Progenitor cell of endocrine pancreas (in vitro differentiated cells): ENCODE results near the gene PTPN21. TPM values are rescaled to one million over a fixed set of nuclear protein-coding genes. Genes with fewer than 3 reads are reported as not detected.

Source experiments
- DNase-seq: peaks from one replicate; pipeline ENCODE4 v3.0.0; 2021; ENCODE audit warnings: low spot score; ENCODE audit not compliant: unreplicated experiment
- H3K27ac Mint-ChIP-seq: 2 replicates; pipeline ENCODE4 v1.8.0; 2021; ENCODE audit warnings: mild to moderate bottlenecking, moderate library complexity, mixed read lengths
- H3K27me3 Mint-ChIP-seq: 2 replicates; pipeline ENCODE4 v1.8.0; 2021; ENCODE audit warnings: mixed read lengths
- H3K36me3 Mint-ChIP-seq: 2 replicates; pipeline ENCODE4 v1.8.0; 2022; ENCODE audit warnings: mixed read lengths; ENCODE audit not compliant: insufficient read depth
- H3K4me1 Mint-ChIP-seq: 2 replicates; pipeline ENCODE4 v1.8.0; 2021; ENCODE audit warnings: low read depth, mixed read lengths
- H3K4me3 Mint-ChIP-seq: 2 replicates; pipeline ENCODE4 v1.8.0; 2021; ENCODE audit warnings: low read depth, mild to moderate bottlenecking, moderate library complexity, mixed read lengths
- H3K9me3 Mint-ChIP-seq: 2 replicates; pipeline ENCODE4 v1.8.0; 2021; ENCODE audit warnings: low read depth, mixed read lengths
- total RNA-seq: library from RNA; stranded (reverse); gene quantifications from 2 replicates; pipeline ENCODE4 v1.2.1, GENCODE V29; 2021
- TF ChIP-seq, protein P1 (sequence below): fragments of 200-600 bp; sonication (generic); IDR thresholded peaks from one replicate; pipeline ENCODE4 v1.5.0; 2021; ENCODE audit warnings: antibody characterized with exemption, mild to moderate bottlenecking; ENCODE audit not compliant: unreplicated experiment

PTPN21 gene
- total RNA-seq, 1 donor from 2014 or later: 40.0 TPM

DNA sequence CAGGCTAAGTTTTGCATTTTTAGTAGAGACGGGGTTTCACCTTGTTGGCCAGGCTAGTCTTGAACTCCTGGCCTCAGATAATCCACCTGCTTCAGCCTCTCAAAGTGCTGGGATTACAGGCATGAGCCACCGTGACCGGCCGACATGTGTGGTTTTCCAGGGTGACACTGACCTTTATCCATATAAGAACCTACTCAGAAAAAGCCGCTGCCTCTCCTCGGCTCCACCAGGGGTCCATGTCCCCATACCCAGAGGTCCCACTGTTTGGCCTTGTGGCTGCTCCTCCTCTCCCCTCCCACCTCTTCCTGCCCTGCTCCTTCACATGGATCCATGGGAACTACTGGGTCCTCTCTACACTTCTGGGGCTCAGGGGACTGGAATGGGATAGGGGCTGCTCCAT is 64.6 kb downstream of the PTPN21 start:
- Mint-ChIP-seq H3K27me3 (no peaks in the 10 kb centered on the region), H3K36me3 (peaks cover 13% of the 10 kb centered on the region), H3K9me3 (no peaks in the 10 kb centered on the region), H3K4me3 (no peak overlapping the region), H3K27ac (no peak overlapping the region), H3K4me1 (no peaks in the 10 kb centered on the region)
- TF ChIP-seq, protein P1, sequence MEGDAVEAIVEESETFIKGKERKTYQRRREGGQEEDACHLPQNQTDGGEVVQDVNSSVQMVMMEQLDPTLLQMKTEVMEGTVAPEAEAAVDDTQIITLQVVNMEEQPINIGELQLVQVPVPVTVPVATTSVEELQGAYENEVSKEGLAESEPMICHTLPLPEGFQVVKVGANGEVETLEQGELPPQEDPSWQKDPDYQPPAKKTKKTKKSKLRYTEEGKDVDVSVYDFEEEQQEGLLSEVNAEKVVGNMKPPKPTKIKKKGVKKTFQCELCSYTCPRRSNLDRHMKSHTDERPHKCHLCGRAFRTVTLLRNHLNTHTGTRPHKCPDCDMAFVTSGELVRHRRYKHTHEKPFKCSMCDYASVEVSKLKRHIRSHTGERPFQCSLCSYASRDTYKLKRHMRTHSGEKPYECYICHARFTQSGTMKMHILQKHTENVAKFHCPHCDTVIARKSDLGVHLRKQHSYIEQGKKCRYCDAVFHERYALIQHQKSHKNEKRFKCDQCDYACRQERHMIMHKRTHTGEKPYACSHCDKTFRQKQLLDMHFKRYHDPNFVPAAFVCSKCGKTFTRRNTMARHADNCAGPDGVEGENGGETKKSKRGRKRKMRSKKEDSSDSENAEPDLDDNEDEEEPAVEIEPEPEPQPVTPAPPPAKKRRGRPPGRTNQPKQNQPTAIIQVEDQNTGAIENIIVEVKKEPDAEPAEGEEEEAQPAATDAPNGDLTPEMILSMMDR: no peak
- DNase-seq: no peak

DNA sequence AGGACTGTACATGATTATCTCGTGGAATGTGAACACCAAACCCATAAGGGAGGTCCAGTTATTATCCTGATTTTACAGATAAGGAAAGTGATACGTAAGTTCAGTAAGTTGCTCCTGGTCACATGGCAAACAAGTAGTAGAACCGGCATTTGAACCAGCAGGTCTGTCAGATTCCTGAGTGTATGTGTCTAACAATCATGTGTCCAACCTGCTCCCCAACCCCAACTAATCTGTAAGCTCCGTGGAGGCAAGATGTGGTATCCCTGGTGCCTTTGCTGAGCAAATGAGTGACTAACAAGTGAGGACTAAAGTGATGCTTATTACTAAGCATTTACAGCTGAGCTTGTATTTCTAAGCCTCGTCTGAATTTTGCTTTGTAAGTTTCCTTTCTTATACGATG is 65.9 kb downstream of the PTPN21 start:
- H3K9me3 Mint-ChIP-seq: no peaks in the 10 kb centered on the region
- no peak overlapping the region for H3K27ac Mint-ChIP-seq
- H3K36me3 Mint-ChIP-seq: peaks cover 14% of the 10 kb centered on the region

DNA sequence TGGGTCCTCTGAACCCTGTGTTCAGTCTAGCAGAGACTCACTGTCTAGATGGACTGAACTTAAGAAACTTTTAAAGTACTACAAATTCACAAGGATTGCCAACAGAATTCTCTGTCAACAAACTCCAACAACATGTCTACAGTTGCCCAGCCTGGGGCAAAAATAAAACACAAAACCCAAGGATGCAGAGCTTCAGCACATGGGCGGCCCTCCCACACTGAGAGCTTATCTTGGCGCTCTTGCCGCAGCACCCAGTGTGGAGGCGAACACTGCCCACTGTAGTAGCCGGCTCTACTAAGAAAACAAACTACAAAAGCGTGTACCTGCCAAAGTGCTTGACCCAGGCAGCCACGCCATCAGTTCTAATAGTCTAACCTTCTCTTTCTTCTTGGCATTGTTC is 66.7 kb downstream of the PTPN21 start:
- Mint-ChIP-seq H3K4me1 (no peaks in the 10 kb centered on the region), H3K9me3 (no peaks in the 10 kb centered on the region), H3K4me3 (no peak overlapping the region), H3K27me3 (no peaks in the 10 kb centered on the region), H3K36me3 (peaks cover 14% of the 10 kb centered on the region), H3K27ac (no peak overlapping the region)
- DNase-seq: no peak
- TF ChIP-seq, protein P1: no peak

More for the DNA sequence above, 65.9 kb downstream of the PTPN21 start:
- Mint-ChIP-seq H3K4me3 (no peak overlapping the region), H3K27me3 (no peaks in the 10 kb centered on the region), H3K4me1 (no peaks in the 10 kb centered on the region)
- DNase-seq: no peak
- TF ChIP-seq, protein P1: no peak

DNA sequence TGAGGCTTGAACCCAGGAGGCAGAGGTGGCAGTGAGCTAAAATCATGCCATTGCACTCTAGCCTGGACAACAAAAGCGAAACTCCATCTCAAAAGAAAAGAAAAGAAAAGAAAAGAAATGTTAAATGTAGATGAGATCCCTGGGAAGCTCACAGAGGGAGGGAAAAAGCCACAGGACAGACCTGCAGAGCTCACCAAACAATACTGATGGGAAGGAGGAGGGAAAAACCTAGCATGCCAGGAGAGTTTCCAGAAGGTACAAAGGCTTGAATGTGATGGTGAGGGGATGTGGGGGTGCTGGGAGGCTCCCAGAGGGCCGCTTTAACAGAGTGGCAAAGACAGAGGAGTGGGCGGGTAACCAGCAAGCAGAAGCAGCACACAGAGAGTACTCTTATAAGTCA is 72.3 kb downstream of the PTPN21 start:
- DNase-seq: no peak
- Mint-ChIP-seq H3K27ac (no peak overlapping the region), H3K36me3 (peaks cover 38% of the 10 kb centered on the region), H3K4me3 (no peak overlapping the region), H3K27me3 (no peaks in the 10 kb centered on the region), H3K4me1 (no peaks in the 10 kb centered on the region), H3K9me3 (no peaks in the 10 kb centered on the region)
- TF ChIP-seq, protein P1: no peak

DNA sequence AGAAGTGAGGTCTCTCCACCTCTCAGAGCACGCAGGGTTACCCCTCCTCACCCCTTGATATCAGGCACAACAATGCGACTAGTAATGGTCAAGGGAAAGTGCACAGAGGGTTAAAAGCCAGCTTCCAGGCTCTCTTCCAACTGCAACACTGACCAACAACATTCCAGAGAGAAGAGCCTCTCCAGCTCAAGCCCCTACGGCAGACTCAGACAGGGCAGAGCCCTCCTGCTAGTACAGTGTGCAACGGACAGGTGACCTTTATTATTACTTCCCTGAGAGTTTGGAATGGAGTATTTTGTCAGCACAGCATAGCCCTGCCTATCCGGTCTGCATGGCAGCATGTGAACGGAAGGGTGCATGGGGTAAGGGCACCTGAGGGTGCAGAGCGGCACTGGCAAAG is 73.0 kb downstream of the PTPN21 start:
- DNase-seq: no peak
- Mint-ChIP-seq H3K36me3 (peaks cover 41% of the 10 kb centered on the region), H3K4me1 (no peaks in the 10 kb centered on the region), H3K9me3 (no peaks in the 10 kb centered on the region), H3K4me3 (no peak overlapping the region), H3K27ac (no peak overlapping the region), H3K27me3 (no peaks in the 10 kb centered on the region)
- TF ChIP-seq, protein P1: no peak
